ENCODE results near the gene MORN4.
"Not testable (repeated sequence)": the region's sequence is repeated elsewhere in the genome, so short reads cannot be mapped to it uniquely, and the experiment has no call there.

Gene MORN4

DNA sequence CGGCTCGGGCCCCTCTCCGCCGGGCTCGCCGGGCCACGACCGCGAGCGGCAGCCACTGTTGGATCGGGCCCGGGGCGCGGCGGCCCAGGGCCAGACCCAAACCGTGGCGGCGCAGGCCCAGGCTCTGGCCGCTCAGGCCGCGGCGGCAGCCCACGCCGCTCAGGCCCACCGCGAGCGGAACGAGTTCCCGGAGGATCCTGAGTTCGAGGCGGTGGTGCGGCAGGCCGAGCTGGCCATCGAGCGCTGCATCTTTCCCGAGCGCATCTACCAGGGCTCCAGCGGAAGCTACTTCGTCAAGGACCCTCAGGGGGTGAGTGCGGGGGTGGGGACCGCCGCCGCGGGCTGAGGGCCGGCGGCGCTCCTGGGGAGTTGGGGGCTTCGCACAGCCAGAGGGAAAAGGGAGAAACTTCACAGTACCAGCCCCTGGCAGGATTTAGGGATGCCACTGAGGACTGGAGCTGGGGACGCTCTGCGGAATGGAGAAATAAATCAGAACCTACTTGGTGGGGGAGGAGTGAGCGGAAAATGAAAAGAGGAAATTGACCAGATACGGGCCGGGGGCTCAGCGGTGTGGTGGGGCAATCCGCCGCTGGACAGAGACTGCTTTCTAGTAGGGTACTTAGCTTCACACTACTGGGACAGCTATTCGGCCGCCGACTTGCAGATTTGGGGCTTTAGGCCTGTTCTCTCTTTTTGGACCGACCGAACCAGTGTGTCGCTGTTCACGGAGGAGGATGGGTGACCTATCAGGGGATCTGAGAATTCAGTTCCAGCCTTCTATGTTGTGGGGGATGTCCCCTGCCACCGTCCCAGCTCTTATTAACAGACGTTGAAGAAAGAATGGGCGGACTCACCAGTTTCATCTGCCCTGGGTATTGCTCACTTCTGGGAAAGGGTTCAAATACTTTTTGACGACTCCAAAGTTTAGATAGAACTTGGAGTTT is 7.8 kb upstream of the MORN4 start:
- DNase-seq: peak; percentile 13

DNA sequence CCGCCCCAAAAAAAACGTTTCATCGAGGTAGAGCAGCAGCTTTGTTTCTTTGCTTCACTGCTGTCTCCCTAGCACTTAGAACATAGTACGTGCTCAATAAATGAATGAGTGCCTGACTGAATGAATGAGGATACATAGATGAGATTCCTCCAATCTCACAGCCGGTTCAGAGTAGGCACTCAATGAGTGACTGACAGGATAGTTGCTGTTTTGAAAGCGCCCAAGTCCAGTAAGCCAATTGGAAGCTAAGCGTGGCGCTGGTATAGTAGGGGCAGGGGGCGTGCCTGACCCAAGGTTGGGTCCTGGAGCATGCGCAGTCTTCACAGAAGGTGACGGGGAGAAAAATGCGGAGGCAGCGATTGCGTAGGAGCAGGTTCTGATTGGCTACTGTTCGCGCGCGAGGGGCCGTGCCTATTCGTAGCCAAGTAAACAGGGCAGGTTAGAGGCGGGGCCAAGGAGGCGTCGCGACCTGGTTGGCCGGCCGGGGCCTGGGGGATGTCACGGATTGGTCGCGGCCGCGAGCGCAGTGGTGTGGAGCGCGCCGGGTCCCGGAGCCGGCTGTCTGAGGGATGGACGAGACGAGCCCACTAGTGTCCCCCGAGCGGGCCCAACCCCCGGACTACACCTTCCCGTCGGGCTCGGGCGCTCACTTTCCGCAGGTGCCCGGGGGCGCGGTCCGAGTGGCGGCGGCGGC is 7.0 kb upstream of the MORN4 start, which contains the start of gene PI4K2A:
PI4K2A (plus strand) TSS at position 498 of the 694 bp plus-strand sequence; CDS start at position 570, 72 bp downstream.
- DNase-seq: peak; percentile 98

DNA sequence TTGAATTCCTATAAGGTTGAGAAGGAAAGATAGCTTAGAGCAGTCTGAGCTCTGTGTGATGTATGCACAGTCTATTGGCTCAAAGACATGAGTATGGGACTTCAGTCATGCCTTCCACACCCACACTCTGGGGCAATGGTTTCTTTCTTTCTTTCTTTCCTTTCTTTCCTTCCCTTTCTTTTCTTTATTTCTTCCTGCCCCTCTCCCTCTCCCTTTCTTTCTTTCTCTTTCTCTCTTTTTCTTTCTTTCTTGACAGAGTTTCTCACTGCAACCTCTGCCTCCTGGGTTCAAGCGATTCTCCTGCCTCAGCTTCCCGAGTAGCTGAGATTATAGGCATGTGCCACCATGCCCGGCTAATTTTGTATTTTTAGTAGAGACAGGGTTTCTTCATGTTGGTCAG is 5.8 kb upstream of the MORN4 start:
- DNase-seq: not testable (repeated sequence)

DNA sequence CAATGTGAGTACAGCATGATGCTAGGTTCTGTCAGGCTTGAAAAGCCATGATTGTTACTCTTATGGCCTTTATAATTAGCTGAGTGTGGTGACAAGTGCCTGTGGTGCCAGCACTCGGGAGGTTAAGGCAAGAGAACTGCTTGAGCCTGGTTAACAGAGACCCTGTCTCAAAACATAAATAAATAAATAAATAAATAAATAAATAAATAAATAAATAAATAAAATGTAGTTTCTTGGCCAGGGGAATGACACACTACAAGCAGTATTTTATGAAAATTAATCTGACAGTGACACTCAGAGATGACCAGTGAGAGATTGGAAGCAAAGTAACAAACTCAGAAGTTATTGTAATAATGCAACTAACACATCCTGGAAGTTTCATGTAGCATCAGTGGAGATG is 2.3 kb upstream of the MORN4 start:
- DNase-seq: no peak

DNA sequence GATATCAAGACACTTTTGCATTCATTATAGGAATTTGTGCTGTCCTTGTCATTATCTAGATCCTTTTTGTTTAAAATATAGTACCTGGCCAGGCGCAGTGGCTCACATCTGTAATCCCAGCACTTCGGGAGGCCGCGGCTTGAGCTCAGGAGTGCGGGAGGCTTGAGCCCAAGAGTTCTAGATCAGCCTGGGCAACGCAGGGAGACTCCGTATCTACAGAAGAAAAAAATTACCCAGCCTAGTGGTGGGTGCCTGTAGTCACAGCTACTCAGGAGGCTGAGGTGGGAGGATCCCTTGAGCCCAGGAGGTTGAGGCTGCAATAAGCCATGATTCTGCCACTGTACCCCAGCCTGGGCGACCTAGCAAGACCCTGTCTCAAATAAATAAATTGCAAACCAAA is 621 bp upstream of the MORN4 start:
- DNase-seq: peak; percentile 62

DNA sequence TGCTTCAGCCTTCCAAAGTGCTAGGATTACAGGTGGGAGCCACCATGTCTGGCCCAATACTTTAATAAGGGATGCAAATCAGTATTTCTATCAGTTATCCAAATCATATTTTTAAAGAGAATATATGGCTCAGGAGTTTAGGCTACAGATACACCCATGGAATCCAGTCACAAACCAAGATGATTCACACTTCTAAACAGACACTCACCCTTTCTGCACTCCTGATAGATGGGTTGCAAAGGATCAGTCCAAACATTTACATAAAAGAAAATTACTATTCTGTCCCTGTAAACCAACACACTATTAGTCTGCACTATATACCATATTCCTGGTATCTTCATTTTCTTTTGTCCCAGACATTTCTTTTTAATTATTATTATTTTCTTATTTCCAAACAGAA is 2.2 kb downstream of the MORN4 start:
- DNase-seq: no peak

DNA sequence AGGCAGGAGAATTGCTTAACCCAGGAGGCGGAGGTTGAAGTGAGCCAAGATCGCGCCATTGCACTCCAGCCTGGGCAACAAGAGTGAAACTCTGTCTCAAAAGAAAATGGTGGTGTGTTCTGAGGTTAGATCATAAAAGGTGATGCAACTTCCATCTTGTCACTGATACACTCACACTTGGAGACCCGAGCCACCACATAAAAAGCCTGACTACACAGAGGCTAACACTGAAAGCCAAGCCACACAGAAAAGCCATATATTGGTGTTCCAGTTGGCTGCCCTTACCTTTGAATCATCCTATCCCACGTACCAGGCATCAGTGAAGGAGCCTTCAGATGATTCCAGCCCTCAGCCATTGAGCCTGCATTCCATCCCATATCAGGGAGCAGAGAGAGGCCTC is 4.0 kb downstream of the MORN4 start:
- no peak for DNase-seq

DNA sequence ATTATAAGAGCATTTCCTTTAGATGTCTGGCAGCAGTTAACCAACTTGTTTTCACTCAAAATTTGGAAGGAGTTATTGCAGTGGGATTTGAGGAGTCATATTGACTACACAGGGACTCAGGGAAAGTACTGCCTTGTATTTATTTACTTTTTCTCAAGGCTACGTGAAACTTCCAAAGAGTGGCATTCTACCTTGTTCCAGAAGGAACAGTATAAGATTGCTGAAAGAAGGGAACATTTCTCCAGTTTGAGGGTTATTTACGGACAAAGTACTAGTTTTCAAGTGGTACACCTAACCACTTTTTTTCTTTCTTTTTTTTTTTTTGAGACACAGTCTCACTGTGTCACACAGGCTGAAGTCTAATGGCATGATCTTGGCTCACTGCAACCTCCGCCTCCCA is 5.1 kb downstream of the MORN4 start:
- no peak for DNase-seq

DNA sequence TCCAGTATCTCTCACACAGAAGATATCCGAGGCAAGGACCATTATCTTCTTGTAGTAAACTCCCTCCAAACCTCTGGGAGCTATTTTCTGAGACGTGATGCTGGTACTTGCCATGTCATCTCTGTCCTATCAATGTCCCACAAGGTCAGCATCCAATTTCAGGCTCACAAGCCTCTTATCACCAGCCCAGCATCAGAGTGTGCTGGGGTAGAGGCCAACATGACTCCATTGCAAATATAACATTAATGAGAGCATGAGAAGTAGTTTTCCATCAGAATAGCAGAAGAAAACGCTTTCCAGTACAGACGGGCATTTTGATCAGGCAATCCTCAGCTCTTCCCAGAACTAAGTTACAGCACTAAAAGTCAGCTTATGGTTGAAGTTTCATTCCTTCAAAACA is 5.6 kb downstream of the MORN4 start:
- no peak for DNase-seq

DNA sequence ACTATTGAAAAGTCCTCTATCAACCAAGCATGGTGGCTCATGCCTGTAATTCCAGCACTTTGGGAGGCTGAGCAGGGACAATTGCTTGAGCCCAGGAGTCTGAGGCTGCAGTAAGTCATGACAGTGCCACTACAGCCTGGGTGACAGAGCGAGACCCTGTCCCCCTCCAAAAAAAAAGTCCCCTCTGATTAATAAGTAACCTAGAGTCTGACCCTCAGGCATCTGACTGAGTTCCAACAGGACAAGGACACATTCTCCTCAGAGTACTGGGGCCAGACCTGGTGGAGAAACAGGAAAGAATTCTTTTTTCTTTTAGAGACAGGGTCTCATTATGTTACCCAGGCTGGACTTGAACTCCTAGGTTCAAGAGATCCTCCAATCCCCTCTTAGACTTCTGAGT is 10.0 kb downstream of the MORN4 start:
- DNase-seq: no peak

DNA sequence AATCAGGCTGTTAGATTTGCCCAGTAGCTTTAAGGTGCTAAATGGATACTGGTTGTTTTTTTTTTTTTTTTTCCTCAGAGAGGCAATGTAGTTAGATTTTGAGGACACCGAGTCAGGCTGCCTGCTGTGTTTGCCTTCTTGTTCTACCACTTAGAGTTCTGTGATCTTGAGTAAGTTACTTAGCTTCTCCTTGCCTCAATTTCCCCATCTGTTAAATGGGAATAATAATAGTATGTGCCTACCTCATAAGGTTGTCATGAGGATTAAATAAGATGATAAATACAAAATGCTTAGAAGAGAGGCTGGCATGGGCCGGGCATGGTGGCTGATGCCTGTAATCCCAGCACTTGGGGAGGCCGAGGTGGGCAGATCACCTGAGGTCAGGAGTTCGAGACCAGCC is 14.6 kb downstream of the MORN4 start:
- no peak for DNase-seq

DNA sequence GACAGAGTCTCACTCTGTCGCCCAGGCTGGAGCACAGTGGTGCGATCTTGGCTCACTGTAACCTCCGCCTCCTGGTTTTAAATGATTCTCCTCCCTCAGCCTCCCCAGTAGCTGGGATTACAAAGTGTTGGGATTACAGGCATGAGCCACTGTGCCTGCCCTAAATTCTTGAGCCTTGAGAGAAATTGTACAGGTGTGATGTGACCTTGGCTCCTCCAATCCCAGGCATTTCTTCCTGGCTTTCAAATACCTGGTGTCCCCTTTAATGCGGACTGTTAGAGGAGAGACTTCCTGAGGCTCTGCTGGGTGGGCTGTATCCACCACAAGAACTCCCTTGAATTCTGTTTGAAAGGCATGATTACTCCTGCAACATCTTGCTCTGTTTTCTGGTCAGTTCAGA is 15.0 kb downstream of the MORN4 start:
- no peak for DNase-seq

DNA sequence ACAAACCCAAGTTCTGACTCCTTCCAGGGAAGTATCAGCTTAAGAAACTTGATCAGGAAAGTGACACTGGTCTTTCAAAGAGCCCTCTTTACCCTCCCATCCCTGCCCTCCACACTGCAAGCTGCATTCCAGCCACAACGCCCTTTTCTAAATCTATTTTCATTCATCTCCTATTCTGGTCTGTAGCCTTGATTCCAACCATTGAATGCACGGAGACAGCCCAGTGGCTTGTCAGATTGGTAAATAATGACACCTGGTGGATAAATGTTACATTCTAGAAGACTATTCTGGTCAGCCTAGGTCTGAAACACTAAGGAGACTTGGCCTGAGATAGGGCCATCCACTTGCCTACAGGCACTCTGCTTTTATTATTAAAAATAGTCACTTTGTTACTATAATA is 20.9 kb downstream of the MORN4 start:
- peak; percentile 41 for DNase-seq

DNA sequence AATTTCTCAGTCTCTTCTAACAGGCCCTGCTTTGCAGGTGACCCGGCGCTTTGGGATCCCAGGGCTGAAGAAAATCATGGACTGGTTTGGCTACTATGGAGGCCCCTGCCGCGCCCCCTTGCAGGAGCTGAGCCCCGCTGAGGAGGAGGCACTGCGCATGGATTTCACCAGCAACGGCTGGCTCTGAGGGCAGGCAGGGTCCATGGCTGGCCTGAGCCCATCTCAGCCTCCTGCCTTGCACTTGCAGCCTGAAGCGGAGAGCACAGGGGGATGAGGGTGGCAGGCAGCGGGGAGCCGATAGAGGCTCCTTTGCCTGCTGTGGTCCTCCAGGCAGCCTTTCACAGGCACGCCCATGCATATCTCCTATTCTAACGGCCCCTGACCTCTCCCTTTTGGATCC is 21.8 kb downstream of the MORN4 start:
- no peak for DNase-seq

DNA sequence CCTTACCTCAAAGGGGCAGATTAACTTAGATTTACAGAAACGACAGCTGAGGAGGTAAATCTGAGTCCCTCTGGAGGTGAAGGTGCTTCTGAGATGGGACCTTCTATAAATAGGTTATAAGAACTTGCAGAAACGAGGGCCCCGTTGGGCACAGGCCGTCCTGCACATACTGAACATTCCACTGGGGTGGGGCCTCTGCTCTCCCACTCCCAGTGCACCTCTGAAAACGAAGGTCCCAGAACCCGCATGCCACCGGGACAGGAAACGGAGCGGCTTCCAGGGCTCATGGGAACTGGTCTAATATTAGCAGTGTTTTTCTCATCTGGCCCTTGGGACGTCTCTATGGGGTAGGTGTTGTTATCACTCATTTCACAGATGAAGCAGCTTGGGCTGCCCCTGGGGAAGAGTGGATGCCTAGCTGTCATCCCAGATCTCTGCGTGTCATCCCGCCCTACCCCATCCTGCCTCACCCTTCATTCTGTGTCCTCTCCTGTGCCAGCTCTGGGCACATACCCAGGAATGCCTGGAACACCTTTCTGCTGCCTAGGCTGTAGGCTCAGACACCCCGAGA is 24.2 kb downstream of the MORN4 start:
- DNase-seq: no peak

DNA sequence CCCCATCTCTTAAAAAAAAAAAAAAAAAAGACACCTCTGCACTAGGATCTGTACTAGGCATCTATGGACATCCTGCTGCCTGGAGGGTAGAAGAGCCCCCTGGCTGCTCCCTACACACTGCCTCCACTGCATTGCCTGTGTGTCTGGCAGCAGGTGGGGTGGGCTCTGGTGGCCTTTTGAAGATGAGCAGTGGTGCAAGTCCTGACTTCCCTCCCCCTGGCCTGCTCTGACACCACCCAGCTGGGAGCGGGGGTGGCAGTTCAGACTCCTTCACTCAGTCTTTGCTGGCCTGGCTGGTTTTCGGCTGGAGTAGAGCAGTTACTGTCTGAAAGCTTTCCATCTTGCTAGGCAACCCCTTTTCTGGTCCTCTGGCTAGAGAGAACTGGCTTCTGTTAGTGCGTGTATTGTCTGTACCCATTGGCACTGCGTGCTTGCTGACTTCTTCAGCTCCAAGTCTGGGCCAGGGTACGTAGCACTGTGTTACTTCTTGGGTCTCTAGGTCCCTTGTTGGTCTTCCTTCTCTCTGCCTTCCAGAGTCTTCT is 26.1 kb downstream of the MORN4 start:
- no peak for DNase-seq

DNA sequence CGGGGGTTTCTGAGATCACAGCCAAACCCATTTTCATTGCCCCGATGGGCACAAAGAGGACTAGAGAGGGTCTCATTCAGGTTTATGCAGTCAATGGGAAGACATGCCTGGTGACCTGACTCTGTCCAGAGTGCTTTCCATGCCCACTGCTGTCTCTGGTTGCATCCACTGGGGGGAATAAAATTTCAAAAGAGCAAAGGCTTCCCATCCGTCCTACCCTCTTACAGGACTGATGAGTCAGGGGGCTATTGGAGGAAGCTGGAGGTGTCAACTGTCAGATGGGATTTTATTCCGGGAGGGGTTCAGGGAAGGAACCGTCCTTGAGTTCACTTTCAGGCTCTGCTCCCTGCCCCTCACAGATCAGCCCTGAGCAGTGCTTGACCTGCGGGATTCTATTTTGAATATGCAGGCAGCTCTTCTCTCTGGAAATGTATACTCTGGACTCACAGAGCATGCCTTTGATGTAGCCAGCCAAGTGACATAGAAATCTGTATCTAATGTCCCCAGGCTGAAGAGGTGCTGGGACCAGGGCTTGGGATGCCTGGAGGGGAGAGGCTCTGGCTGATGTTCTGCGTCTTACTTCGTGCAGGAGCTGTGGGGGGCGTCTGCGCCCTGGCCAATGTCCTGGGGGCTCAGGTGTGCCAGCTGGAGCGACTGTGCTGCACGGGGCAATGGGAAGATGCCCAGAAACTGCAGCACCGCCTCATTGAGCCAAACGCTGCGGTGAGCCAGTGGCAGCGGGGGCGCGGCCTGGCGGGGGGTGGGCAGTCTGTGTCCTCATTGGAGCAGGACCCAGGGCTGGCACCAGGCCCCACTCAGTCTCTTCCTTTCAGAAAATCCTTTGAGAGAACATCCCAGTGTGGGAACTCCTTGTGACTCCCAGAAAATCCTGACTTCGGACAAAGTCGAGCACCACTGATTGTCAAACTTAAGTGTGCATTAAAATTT is 31.8 kb downstream of the MORN4 start:
- DNase-seq: no peak

DNA sequence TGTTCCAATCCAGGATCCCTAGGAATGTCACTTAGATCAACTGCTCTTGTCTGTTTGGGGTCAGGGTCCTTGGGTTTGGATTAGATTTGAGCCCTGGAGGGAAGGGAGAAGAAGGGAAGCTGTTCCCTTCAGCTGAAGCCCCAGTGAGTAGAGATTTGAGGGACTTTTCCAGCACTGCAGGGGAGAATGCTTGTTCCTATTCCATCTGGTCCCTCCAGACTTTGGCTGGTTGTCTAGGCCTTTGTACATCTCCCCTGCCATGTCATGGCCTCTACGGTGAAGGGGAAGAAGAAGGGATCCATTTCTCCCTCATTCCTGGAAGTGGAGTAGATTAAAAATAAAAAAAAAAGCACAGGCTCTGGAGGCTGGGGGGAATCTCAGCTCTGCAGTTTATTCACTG is 32.7 kb downstream of the MORN4 start:
- DNase-seq: no peak

DNA sequence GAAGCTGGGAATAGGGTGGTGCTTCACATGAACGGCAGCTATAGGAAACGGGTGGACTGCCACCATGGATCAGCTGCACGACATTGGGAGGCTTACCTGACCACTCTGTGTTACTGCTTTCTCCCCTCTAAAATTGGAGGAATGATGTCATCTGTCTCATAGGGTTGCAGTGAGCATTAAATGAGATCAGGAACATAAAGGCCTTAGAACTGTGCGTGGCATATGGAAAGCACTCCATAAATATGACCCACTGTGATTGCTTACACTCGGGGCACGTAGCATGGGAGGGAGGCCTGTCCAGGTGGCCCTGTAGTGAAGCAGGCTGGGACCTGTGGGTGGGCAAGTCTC is 34.1 kb downstream of the MORN4 start:
- DNase-seq: no peak

DNA sequence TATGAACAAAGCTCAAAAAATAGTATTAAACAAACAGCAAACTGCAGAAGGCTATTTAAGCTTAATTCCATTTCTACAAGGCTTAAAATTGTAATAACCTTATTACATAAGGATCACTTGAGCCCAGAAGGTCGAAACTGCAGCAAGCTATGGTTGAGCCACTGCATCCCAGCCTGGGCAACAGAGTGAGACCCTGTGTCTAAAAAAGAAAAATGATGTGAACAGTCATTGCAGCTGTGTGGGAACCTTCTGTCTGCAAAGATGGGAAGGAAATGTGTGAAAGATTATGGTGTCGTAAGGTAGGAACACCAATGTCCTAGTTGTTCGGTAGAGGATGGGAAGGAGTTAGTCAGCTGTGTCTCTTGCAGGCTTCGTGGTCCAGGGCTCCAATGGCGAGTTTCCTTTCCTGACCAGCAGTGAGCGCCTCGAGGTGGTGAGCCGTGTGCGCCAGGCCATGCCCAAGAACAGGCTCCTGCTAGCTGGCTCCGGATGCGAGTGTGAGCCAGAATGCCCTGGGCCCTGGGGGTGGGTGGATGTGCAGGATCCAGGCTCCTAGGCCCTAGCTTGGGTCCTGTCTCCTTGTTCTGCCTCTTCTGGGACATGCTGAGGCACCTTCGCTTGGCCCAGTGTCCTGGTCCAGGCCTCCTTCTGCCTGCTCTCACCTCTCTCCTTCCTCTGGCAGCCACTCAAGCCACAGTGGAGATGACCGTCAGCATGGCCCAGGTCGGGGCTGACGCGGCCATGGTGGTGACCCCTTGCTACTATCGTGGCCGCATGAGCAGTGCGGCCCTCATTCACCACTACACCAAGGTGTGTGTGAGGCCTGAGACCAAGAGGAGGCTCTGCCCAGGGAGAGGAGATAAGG is 34.7 kb downstream of the MORN4 start:
- no peak for DNase-seq

DNA sequence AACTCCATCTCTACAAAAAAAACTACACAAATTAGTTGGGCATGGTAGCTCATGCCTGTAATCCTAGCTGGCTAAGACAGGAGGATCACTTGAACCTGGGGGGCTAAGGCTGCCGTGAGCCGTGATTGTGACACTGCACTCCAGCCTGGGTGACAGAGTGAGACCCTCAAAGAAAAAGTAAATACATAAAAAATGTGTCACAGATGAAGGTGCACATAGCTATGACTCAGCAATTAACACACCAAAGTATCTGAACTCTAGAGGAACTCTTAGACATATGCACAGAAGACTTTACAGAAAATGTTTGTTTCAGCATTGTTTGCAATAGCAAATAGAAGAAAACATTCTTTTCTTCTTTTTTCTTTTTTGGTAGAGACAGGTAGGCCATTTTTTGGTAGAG is 35.5 kb downstream of the MORN4 start:
- DNase-seq: no peak
